Prostate gland (tissue), 2 donors: Measurements from ENCODE around the gene KNG1. TPM values are rescaled to one million over a fixed set of nuclear protein-coding genes. Genes with fewer than 3 reads are reported as not detected.
"Not testable (repeated sequence)": the region's sequence is repeated elsewhere in the genome, so short reads cannot be mapped to it uniquely, and the experiment has no call there.

Source experiments
- DNase-seq: peaks from one replicate; pipeline ENCODE4 v3.0.0-alpha.2; 2019; ENCODE audit warnings: low spot score
- H3K27ac ChIP-seq, 2 donors: fragments of 200-600 bp; sonication (generic); 2 replicates each; pipeline ENCODE4 v1.5.1; 2017 to 2019
- H3K27me3 ChIP-seq: fragments of 200-600 bp; sonication (generic); replicated peaks from 2 replicates; pipeline ENCODE4 v1.5.1; 2019; ENCODE audit not compliant: insufficient read depth
- H3K36me3 ChIP-seq, 2 donors: fragments of 200-600 bp; sonication (generic); 1 replicate in 1 of 2; 2 replicates in 1 of 2; pipeline versions ENCODE4 v1.5.1 to v1.8.1; 2017 to 2019
- H3K4me1 ChIP-seq: fragments of 200-600 bp; sonication (generic); replicated peaks from 2 replicates; pipeline ENCODE4 v1.5.1; 2019
- H3K4me3 ChIP-seq, 2 donors: fragments of 200-600 bp; sonication (generic); 2 replicates each; pipeline ENCODE4 v1.5.1; 2017 to 2019
- H3K9me3 ChIP-seq: fragments of 200-600 bp; sonication (generic); 2 replicates; pipeline ENCODE4 v1.5.1; 2017
- POLR2A ChIP-seq: fragments of 450-650 bp; IDR thresholded peaks from one replicate; pipeline ENCODE4 v1.6.1; 2016; ENCODE audit warnings: antibody characterized with exemption, mild to moderate bottlenecking
- POLR2AphosphoS5 ChIP-seq: sonication (generic); formaldehyde crosslinking; IDR thresholded peaks from one replicate; pipeline ENCODE4 v1.6.1; 2017; ENCODE audit warnings: antibody characterized with exemption
- WGBS: methylation state at CpG from one replicate; pipeline ENCODE4 v1.1.5; 2018; 5-methylcytosine and 5-hydroxymethylcytosine counted together
- intact Hi-C: fragments of 100-400 bp; cut with DNase I; formaldehyde crosslinking; loops from one replicate; pipeline ENCODE4 v1.14.2; 2022
- total RNA-seq, 2 donors: library from RNA; depleted of rRNA; stranded (reverse); fragments of >200 nt; gene quantifications; one replicate each; pipeline ENCODE4 v1.1.0, GENCODE V29; 2016
- TF ChIP-seq, protein P1 (sequence below), 4 experiments: fragments of 200-600 bp in 2 of 4; fragments of 450-650 bp in 2 of 4; sonication (generic) in 2 of 4; IDR thresholded peaks; 1 replicate in 3 of 4; 2 replicates in 1 of 4; pipeline ENCODE4 v1.5.1; 2016 to 2019; ENCODE audit warnings: antibody characterized with exemption in 4 of 4, mild to moderate bottlenecking in 2 of 4, moderate library complexity in 2 of 4

The KNG1 gene
- total RNA-seq, 2 donors from 2014 or later: 0.91 TPM; not detected in 1

DNA sequence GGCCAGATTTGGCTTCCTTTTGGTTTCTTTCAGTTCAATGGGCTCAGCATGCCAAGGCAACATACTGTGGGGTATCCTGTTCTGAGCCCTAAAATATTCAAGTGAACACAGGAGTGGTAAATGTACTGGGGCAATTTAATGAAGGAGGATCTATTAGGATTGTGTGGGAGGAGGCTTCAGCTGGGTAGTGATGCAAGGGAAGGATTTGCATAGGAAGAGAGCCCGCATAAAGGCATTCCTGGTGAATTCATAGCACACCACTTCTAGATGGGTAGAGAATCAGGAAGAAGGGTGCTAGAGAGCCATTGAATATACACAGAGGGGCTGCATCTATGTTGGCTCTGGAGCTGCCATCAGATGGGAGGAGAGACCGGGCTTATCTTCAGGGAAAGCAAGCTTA lies 20.6 kb upstream of the KNG1 start:
- H3K27ac ChIP-seq: no peak overlapping the region
- TF ChIP-seq POLR2AphosphoS5: no peak
- TF ChIP-seq, protein P1, sequence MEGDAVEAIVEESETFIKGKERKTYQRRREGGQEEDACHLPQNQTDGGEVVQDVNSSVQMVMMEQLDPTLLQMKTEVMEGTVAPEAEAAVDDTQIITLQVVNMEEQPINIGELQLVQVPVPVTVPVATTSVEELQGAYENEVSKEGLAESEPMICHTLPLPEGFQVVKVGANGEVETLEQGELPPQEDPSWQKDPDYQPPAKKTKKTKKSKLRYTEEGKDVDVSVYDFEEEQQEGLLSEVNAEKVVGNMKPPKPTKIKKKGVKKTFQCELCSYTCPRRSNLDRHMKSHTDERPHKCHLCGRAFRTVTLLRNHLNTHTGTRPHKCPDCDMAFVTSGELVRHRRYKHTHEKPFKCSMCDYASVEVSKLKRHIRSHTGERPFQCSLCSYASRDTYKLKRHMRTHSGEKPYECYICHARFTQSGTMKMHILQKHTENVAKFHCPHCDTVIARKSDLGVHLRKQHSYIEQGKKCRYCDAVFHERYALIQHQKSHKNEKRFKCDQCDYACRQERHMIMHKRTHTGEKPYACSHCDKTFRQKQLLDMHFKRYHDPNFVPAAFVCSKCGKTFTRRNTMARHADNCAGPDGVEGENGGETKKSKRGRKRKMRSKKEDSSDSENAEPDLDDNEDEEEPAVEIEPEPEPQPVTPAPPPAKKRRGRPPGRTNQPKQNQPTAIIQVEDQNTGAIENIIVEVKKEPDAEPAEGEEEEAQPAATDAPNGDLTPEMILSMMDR (IDR thresholded peaks at IDR 0.05): no peak
- no peak for TF ChIP-seq POLR2A
- H3K36me3 ChIP-seq: no peaks in the 10 kb centered on the region
- DNase-seq: no peak
- no peaks in the 10 kb centered on the region for H3K27me3 ChIP-seq
- H3K9me3 ChIP-seq: no peaks in the 10 kb centered on the region
- intact Hi-C loops: no loop called here
- no peaks in the 10 kb centered on the region for H3K4me1 ChIP-seq
- H3K4me3 ChIP-seq: no peak overlapping the region
- WGBS: 89% methylated on average over 2 of the region's 2 CpGs

DNA sequence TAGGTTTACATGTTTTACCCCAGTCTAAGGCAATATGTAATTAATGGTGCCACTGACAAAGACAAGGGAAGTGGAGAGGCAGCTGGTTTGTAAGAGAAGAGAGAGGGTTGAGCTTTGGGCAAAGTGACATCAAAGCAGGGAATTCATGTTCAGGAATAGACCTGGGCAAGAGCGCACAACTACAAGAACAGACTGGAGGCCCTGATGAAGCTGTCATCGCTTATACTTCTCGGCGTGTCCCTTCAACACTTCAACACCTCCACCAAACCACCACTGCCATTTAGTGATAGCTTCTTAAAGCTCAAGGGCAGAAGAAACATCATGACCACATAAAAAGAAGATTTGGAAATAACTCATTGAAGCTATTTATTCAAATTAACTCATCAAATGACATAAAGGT lies 19.6 kb upstream of the KNG1 start:
- no peak for DNase-seq
- H3K4me1 ChIP-seq: no peaks in the 10 kb centered on the region
- no peaks in the 10 kb centered on the region for H3K36me3 ChIP-seq
- H3K4me3 ChIP-seq: no peak overlapping the region
- intact Hi-C loops: no loop called here
- H3K9me3 ChIP-seq: no peaks in the 10 kb centered on the region
- WGBS: 80% methylated on average over 4 of the region's 4 CpGs
- TF ChIP-seq, protein P1 (IDR thresholded peaks at IDR 0.05): no peak
- TF ChIP-seq POLR2A: no peak
- no peak for TF ChIP-seq POLR2AphosphoS5
- H3K27ac ChIP-seq: no peak overlapping the region
- no peaks in the 10 kb centered on the region for H3K27me3 ChIP-seq

DNA sequence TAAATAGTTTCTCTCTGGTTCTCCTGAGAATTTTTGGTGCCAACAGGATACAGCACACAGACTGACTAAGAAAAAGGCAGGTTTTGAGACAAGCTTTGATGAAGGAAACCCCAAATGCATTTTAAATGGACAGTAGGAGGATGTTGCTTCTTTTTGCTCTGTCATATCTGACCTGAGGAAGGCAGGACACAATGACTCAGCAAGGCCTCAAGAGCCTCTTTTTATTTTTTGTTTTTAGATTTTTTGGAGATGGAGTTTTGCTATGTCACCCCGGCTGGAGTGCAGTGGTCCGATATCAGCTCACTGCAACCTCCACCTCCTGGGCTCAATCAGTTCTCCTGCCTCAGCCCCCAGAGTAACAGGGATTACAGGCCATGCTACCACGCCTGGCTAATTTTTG lies 16.9 kb upstream of the KNG1 start:
- WGBS: 89% methylated on average over 3 of the region's 3 CpGs
- Histone ChIP-seq H3K9me3 (no peaks in the 10 kb centered on the region), H3K36me3 (no peaks in the 10 kb centered on the region), H3K27ac (no peak overlapping the region), H3K27me3 (no peaks in the 10 kb centered on the region), H3K4me1 (no peaks in the 10 kb centered on the region), H3K4me3 (no peak overlapping the region)
- no peak for DNase-seq
- intact Hi-C loops: no loop called here
- TF ChIP-seq POLR2AphosphoS5 (no peak), POLR2A (no peak)
- TF ChIP-seq, protein P1 (IDR thresholded peaks at IDR 0.05): no peak

DNA sequence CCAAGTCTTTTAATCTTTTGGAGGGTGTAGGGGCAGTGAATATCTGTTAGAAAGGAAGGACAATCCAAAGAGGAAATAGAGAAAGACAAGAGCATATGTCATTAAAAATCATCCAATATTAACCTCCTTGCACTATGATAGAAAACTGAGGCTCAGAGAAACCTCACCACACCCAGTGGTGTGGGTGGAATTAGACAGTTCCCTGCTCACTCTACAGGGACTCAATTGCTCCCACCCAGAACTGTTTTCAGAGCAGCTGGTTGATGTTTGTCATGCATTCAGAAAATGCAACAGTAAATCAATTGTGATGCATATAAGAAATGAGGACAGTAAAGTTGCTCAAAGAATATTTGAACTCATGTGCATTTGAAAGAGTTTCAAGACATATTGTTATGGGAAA lies 14.7 kb upstream of the KNG1 start:
- DNase-seq, H3K9me3 ChIP-seq, H3K4me1 ChIP-seq, H3K36me3 ChIP-seq, intact Hi-C loops, H3K27me3 ChIP-seq, H3K27ac ChIP-seq, H3K4me3 ChIP-seq: not testable (repeated sequence)

DNA sequence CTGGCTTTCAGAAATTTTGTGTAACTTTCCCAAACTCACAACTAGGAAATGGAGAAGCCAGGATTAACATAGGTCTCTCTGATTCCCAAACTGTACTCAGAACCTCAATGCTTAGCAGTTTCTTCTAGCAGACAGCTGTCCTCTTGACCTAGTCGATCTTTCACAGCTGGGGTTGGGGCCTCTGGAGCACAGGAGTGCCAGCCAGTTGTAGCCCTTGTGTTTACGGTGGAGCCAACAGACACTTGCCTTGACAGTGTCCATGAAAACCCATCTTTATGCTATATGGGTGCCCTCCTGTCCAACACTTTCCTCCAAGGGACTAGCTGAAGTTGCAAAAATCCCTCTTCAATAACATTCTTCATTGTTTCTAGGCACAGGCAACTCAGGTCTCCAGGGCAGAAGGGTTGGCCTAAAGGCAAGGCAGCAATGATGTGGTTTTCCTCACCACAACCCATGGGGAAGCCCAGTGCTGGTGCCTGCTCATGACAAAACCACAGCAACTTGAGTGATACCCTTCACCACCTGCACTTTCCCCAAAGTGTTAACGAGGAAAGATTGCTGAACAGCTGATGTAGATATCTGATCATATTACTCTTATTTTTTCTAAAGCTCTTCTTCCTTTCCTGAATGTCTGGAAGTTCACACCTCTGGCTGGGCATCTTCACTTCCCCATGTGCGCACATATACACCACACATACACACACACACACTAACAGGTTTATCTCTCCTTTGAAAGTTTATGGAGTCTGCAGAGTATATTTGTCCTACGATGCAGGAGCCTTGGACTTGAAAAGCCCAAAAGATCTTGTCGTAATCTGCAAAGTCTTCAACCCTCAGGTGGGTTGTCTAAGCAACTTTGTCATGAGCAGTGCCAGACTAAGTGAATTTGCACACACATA lies 11.0 kb upstream of the KNG1 start:
- TF ChIP-seq, protein P1 (IDR thresholded peaks at IDR 0.05): no peak
- no peak for TF ChIP-seq POLR2AphosphoS5
- TF ChIP-seq POLR2A: no peak
- Histone ChIP-seq H3K36me3 (no peaks in the 10 kb centered on the region), H3K27ac (no peak overlapping the region), H3K27me3 (no peaks in the 10 kb centered on the region), H3K4me1 (no peaks in the 10 kb centered on the region), H3K4me3 (no peak overlapping the region), H3K9me3 (no peaks in the 10 kb centered on the region)
- 76% methylated on average over 6 of the region's 6 CpGs for WGBS
- intact Hi-C loops: no loop called here
- no peak for DNase-seq
